GM19035 (cell line): ENCODE data around the gene TMEM132D.
"Not testable (repeated sequence)": the region's sequence is repeated elsewhere in the genome, so short reads cannot be mapped to it uniquely, and the experiment has no call there.

Experiments used
- ATAC-seq: cut with Tn5 transposase; IDR thresholded peaks from one replicate; pipeline ENCODE4 v1.9.1; 2021; ENCODE audit not compliant: unreplicated experiment

The TMEM132D gene

DNA sequence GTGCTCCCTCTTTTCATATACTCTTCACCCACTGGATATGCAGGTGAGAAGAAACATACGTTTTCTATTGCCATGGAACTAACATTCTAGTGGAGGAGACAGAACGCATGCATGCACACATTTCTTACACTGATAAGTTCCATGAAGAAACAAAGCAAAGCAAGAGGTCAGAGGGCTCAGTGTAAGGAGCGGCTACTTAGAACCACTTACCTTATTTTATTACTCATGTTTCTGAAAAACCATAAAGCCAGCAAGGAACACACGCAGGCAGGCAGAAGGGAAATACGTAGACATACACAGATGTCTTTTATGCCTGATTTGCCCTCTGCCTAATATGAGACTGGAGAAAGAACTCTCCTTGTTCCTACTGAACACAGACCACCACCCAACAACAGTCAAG lies 362.9 kb downstream of the TMEM132D start:
- no peak for ATAC-seq

DNA sequence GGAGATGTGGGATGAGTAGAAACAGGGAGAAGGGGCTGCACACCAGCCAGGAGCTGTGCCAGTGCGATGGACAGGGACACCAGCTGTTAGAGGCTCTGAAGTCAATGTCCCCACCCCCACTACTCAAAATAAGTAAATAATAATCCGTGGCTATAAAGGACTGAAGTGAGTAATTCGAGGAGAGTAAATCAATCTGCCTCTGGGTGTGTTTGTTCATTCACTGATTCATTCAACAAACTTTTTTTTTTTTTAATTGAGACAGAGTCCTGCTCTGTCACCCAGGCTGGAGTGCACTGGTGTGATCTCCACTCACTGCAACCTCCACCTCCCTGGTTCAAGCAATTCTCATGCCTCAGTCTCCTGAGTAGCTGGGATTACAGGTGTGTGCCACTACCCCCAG lies 363.6 kb downstream of the TMEM132D start:
- no peak for ATAC-seq

DNA sequence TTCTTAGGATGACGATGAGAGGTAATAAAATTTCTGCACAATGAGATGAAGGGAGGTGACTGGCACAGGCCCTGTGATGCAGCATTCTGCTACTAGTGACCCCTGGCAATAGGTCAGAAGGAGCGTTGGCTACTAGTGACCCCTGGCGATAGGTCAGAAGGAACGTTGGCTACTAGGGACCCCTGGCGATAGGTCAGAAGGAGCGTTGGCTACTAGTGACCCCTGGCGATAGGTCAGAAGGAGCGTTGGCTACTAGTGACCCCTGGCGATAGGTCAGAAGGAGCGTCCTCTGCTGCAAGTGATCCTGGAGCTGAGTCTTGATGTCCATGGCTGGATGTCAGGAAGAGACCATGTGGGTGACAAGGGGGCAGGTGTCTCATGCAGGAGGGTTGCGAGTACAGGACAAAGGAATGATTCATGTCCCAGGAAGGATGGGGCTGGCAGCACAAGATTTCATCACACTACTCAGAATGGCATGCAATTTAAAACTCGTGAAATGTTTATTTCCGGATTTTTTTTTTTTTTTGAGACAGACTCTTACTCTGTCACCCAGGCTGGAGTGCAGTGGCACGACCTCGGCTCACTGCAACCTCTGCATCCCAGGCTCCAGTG lies 365.0 kb downstream of the TMEM132D start:
- not testable (repeated sequence) for ATAC-seq

DNA sequence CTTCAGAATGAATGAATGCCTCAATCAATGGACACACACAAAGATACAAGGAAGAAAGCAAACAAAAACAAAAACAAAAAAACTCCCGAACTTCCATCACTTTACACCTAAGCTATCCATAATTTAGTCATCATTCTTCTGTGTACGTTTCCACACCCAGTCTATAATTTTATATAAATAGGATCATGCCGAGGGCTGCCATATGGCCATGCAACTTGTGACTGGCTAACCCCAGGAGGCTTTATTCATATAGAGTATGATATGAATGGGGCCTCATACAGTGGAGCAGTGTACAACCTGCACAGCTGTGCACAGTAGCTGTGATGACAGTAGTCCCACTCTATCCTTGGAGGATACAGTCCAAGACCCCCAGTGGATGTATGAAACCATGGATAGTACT lies 365.7 kb downstream of the TMEM132D start:
- ATAC-seq: no peak

DNA sequence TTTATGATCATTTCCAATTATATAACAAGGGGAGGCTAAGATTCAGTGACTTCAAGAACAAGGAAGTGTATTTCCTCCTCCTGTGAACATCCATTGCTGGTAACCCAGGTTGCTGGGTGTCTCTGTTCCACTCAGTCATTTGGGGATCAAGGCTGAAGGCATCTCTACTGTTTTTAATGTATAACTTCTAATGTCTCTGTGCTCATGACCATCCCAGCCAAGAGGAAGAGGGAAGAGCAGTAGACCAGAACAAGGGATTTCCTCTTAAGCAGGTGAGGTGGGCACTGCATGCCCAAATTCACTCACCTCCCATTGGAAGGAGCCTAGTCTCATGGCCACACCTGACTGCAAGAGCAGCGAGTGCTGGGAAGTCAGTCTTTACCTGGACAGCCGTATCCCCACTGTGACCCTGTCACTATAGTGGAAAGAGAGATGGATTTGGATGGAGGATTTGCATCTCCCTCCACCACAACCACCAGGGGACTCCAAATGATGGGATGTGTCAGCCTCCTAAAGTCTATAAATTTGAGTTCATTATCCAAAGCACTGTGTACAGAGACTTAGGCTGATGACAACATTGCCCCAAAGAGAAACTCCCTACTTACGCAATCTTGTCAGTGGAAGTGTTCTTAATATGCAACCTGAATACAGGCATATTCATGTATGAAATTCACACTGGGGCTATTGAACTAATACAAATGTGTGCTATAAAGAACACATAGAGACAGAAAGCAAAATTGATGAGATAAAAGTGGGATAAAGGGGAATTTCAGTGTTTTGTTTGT lies 368.7 kb downstream of the TMEM132D start:
- no peak for ATAC-seq

DNA sequence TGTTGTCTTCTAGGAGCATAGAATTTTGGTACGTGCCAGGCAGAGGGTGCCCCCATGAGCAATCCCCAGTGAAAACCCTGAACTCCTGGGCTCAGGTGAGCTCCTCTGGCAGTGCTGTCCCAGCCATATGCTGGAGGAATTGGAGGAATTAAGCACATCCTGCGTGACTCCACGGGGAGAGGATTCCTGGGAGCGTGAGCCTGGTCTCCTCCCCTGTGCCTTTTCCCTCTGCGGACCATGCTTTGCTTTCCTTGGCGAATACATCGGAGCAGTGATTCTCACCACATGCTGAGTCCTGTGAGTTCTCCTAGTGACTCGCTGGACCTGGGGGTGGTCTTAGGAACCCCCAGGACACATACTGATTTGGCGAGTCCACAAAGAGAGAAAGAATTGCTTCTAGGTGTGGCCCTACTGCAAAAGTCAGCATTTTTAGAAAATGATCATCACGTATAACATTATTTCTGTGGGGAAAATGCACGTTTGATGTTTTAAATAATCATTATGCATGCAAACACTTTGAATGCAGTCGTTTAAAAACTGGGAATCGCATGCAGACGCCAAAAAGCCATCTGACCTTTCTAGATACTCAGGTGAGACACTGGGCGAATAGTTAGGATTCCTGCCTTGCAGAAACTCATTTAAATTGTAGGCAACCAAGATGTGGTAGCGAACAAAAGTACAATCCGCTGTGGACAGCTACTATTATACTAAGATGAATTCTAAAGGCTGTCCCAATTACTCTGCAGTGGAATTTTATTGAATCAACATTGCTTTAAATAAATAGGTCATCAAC lies 370.9 kb downstream of the TMEM132D start:
- ATAC-seq: no peak

DNA sequence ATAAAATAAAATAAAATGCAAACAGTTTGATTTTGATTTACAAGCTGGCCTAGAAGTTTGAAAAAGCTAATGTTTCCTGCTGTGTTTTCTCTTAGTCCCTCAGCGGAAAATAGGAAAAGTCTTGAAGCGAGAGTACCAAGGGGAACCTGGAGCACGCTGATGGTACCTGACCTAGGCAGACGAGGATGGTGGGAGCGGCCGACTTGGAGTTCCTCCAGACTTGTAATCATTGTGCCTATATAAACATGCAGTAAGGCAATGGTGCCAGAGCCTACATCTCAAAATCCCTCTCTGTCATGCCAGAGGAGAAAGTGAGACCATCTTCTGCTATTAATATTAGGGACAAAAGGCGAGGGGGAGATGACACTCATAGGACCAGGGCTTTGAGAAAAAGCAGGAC lies 371.7 kb downstream of the TMEM132D start:
- no peak for ATAC-seq

DNA sequence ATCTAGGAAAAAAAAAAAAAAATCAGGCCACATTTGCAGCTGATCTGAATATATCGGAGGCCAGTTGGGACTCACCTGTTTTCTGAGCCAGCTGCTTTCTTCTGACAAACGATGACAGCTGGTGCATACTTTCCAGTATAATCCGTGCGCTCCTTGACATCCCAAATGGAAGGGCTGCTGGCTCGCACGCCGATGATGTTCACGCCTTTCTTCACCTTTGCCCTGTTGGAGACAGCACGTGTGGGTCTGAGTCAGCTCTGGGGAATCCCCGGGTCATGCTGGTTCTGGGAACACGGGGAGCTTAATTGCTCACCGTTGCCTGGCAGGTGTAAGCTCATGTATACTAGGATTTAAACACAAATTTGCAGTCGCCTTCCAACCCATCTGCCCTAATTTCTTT lies 372.8 kb downstream of the TMEM132D start:
- ATAC-seq: no peak

DNA sequence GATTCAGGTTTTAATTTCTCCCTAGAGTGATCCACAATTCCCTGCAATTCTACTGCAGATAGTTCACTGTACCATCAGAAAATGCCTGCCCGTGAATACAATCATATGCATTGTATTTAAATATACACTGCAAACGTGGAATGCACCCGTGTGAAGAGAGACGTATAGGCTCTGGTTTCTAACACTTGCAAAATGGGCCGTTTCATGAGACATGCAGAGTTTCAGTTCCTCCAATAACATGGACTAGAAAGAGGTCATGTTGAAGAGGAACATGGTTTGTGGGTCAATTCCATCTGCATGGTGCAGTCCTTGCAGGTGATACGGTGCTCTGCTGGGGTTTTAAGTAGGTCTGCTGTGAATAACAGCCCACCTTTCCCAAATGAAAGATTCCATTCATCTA lies 373.3 kb downstream of the TMEM132D start:
- no peak for ATAC-seq

DNA sequence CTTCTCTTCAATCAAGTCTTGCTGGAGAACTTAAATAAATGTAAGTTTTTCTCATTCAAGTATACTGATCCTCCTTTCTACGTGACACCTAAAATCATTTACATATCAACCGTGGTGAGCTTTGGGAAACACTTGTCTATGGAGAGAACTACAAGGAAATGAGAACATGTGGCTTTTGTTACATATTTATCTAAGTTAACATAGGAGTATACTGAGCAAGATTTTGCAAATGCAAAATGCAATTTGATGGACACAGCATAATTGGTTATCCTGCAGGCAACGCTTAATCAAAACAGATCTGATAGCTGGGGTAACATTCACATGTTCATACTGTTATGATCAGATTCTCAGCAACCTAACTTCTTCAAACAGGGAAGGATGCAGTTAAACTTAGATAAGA lies 376.3 kb downstream of the TMEM132D start:
- ATAC-seq: no peak

DNA sequence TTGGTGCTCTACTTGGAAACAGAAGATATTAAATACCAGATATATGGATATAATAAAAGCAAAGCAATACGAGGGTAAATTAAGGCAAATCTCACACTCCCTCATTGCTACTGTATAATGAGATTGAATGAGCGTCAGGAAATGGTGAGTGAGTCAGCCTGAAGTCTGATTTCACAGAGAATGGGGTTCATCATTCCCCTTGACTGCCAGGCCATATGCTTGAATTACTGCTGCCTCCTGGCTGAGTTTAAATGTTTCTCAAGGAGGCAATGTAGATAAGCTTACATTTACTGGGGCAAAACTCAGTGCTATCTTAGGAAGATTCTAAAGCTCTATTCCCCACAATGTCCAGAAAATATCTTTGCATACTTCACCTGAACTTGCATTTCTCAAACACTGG lies 380.2 kb downstream of the TMEM132D start:
- no peak for ATAC-seq

DNA sequence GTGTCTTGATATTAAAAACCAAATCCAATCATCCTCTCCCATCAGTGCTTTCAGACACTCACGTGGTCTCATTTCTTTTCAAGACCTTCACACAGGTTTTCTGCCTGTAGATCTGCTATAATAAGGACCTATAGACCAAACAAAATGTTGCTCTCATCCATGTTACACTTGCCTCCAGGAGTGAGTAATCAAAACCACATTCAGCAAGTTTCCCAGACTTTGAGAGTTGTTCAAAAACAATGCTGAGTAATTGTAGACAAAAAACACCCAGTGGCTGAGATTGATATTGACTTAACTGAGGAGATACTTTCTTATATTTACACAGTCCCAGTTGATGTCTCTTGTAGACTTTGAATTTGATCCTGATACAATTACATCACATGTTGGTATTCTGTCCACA lies 383.1 kb downstream of the TMEM132D start:
- ATAC-seq: no peak

DNA sequence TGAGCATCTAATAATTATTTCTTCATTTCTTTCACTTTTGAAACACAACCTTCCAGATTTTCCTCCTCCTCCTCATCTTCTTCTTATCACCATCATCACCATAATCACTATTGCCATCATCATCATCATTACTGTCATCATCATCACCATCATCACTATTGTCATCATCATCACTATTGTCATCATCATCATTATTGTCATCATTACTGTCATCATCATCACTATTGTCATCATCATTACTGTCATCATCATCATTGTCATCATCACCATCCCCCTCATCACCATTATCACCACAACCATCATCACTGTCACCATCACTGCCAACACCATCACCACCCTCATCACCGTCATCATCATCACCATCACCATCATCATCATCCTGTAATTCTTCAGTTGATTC lies 400.0 kb downstream of the TMEM132D start:
- no peak for ATAC-seq

DNA sequence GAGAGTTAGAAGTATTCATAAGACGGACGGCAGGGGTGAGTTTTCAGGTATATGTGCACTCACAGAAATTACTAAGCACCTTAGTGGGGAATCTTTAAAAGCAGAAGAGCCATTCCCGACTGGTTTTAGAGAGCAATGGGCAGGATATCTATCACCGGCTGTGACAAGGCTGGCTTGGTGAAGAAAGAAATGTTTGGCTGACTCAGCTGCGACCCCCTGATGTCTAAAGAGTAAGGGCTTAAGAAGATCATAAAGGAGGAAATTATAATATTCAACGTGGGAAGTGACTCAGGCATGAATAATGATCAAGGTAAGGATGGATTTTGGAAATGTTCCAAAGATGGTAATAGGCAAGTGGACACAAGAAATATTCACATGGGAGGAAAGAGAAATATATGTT lies 407.6 kb downstream of the TMEM132D start:
- ATAC-seq: no peak

DNA sequence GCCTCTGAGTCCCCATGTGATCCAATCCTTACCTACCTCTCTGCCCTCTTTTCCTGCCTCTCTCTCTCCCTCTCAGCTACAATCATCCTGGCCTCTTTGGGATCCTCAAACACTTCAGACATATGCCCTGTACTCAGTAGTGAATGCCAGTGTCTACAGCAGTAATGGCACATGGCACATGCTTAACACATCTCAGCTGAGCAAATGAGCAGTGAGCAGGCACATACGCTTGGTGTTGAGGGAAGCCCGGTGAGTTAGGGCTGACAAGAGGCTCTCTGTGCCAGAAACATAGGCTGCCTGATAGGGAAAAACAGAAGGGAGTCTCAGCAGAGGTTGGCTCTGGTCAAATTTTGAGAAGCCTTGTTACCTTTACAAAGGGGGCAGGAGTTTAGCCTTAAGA lies 409.1 kb downstream of the TMEM132D start:
- no peak for ATAC-seq

DNA sequence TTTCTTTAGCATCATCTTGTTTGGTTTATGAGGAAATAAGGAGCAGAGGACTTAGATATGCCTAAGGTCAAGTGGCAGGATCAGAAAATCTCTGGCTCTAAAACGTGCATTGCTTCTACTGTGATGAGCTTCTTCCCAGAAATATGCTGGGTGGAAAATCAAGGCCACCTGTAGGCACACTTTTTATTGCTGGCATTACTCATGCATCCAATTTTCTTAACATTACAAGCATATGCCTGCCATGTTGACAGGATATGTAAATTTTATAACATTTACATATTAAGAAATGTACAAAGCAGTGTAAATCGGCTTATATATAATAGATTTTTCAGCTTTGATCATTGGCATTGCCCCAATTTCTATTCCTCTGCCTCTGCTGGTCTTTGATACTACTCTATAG lies 409.6 kb downstream of the TMEM132D start:
- no peak for ATAC-seq

DNA sequence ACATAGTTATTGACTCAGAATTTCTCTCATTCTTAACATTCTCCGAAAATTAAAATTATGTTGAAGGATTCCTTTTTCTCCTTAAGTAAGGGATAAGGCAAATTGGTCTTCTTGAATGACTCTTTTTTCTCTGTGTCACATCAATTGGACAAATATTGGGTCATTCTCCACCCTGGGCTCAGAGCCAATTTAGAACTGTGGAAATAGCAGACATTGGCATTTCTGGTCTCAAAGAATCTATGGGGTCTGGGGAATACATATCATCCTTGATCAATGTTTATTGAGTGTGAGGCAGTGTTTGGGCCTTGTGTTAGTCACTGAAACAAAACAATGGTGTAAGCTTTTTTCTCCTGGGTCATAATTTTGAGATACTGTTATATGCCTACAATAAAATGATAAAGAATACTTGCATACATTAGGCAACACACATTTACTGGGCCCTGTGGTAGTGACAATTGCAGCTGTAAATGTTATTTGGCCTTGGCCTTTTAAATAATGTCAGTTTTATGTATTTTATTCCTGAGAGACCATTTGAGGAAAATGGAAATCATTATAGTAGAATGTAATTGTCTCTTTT lies 414.6 kb downstream of the TMEM132D start:
- no peak for ATAC-seq

DNA sequence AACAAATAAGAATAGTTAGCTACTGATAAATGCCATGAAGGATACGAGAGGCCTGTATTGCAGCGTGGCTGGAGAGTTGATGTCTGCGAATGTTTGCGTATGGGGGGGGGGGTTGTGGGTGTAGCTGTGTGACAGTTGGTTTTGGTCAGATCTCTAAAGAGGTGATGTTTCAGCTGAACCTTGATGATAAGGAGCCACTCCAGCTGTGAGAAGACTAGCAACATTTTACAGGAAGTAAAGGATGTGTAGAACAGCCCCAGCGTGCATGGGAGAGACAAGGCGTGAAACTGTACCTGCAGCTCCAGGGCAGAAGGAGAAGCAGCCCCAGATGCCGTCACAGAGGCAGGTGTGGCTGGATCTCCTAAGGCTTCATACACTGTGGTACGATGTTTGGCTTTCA lies 416.9 kb downstream of the TMEM132D start:
- ATAC-seq: no peak

DNA sequence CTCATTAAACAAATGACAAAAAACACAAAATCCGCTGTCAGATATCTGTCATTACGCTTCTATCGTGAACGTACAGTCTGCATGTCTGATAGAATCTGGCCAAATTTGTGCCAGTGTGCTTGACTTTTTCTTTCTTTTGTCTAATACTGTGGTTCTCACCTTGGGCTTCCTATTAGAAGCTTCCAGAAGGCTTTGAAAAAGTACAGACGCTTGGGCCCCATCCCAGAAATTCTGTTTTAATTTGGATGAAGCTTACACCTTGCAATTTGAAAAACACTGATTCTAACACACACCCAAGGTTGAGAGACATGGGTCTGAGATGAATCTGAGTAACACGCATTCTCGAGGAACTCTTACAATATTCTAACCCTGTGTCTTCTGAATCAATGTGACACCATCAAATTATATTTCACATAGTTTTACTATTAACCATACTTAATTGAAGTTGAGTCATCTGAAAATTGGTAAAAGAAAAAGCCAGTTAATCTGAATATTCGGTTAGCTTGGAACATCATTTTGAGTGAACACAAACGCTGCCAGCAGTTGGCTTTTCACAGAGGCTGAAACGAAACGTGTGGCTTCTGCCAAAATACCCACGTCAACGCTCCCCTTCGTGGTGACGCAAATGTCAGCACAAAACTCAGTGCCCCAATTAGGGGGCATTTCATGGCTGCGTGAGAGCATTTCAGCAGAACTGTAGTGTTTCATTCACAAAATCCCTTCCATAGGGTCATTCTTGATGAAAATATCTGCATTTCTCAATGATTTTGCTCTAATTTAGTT lies 420.5 kb downstream of the TMEM132D start:
- ATAC-seq: no peak

DNA sequence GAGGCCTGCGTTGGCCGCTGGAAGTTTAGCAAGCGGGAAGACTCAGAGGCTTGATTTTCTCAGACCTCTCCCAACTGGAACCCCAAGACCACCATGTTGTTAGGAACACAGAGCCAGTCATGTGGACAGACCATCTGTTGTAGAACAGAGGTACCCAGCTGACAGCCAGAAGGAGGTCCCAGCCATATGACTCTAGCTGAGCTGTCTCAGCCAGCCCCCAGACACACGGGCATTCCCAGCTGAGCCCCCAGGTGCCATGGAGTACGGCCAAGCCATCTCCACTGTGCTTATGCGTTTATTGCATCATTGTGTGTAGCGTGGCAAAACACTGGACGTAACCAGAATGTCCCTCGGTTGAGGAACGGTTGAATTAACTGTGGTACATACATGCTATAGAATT lies 421.9 kb downstream of the TMEM132D start:
- no peak for ATAC-seq

DNA sequence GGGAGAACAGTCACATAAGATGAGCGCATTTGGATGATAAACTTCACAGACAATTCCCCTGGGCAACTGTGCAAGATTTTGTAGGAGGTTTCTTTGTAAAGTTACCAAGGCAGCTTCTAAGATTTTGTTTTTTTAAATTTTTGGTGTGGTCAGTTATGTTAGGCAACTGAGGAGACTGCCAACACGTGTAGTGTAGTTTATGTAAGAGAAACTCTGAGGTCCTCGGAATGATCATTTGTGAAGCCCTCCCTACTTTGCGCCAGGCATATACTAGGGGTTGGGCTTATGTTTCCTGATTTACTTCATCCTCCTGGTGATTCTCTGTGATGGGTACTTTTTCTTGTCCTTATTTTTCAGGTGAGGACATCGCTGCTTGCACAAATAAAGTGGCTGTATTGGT lies 433.6 kb downstream of the TMEM132D start:
- no peak for ATAC-seq
